T47D (cell line): ENCODE data around the gene LARP4B.
"Not testable (repeated sequence)": the region's sequence is repeated elsewhere in the genome, so short reads cannot be mapped to it uniquely, and the experiment has no call there.

Source experiments
- DNase-seq, 2 experiments: peaks; one replicate each; pipeline versions ENCODE4 v3.0.0 to v3.0.0-alpha.2; 2011 to 2012; ENCODE audit warnings: low read depth in 1 of 2, low spot score in 1 of 2
- JUND ChIP-seq: IDR thresholded peaks from 2 replicates; pipeline ENCODE4 v1.6.1; 2012; ENCODE audit warnings: low read depth
- in situ Hi-C: cut with HindIII; loops from 2 replicates; pipeline ENCODE4 v1.10.0; 2016; ENCODE audit warnings: low sequenced_read_pairs, low pct_unique_long_range_greater_than_20kb

The LARP4B gene

DNA sequence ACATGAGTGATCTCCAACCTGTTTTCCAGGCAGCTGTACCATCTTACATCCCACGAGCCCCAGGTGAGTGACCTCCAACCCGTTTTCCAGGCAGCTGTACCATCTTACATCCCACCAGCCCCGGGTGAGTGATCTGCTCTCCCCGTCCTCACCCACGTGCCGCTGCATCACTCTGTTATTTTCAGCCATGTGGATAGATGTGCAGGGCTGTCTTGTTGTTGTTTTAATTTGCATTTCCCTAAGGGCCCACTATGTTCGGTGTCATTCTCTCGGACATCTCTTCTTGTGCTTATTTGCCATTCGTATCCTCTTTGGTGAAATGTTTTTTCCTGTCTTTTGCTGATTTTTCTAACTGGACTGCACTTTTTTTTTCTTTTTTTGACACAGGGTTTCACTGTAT is 17.9 kb upstream of the LARP4B start:
- in situ Hi-C loops: no loop called here
- TF ChIP-seq JUND: no peak
- DNase-seq: no peak

DNA sequence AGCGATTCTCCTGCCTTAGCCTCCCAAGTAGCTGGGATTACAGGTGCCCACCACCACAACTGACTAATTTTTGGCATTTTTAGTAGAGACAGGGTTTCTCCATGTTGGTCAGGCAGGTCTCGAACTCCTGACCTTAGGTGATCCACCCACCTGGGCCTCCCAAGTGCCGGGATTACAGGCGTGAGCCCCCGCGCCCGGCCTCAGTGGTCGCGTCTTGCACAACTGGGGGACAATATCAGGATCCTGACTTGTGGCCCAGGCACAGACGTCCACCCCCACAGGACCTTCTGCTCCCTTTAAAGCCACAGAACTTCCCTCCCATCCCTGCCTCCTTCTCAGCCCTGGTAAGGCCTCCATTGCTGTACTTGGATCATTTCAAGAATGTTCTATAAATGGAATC is 16.8 kb upstream of the LARP4B start:
- in situ Hi-C loops: no loop called here
- no peak for TF ChIP-seq JUND
- DNase-seq: no peak

DNA sequence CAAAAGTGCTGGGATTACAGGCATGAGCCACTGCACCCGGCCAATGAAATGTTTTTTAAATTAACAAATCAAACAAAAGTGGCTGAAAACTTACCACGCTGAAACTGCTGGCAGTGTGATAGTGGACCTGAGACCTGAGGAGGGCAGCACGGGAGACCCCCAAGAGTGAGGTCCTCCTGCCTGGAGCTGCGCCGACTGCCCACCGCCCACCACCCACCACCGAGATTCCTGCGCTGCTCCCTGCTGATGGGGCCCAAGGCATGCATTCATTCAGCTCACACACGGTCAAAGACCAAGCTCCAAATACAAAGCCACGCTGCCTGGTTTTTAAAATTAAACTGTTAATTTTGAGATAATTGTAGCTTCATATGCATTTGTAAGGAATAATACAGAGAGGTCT is 16.4 kb upstream of the LARP4B start:
- in situ Hi-C loops: no loop called here
- TF ChIP-seq JUND: no peak
- DNase-seq: no peak

DNA sequence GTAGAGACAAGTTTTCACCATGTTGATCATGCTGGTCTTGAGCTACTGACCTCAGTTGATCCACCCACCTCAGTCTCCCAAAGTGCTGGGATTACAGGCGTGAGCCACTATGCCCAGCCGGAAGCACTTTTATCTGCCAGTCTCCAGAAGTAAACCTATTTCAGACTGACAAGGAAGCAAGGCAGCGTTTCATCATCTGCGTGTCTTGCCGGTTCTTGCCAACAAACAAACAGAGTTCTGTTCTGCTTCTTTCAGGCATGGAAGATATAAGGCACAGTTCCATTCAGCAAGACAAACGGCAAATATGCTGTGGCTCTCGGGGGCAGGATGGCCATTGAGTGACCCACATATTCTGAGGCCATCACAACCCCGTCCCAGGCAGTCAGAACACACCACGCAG is 15.5 kb upstream of the LARP4B start:
- in situ Hi-C loops: no loop called here
- TF ChIP-seq JUND: no peak
- peak; percentile 57 to 66 for DNase-seq

DNA sequence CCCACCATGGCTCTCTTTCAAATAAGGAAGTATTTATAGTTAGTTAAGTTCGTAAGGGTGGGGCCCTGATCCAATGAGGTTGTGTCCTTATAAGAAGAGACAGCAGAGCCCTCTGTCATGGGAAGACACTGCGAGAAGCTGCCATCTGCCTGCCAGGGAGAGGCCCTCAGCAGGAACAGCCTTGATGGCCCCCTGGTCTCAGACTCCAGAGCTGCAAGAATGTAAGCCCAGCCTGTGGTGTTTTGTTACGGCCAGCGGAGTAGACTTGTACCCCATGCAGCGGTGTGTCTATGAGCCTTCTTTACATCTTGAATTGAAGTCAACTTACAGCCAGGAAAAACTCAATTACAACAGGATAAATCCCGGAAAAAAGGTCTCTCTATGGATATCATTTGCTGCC is 14.3 kb upstream of the LARP4B start:
- TF ChIP-seq JUND: no peak
- DNase-seq: no peak
- in situ Hi-C loops: no loop called here

DNA sequence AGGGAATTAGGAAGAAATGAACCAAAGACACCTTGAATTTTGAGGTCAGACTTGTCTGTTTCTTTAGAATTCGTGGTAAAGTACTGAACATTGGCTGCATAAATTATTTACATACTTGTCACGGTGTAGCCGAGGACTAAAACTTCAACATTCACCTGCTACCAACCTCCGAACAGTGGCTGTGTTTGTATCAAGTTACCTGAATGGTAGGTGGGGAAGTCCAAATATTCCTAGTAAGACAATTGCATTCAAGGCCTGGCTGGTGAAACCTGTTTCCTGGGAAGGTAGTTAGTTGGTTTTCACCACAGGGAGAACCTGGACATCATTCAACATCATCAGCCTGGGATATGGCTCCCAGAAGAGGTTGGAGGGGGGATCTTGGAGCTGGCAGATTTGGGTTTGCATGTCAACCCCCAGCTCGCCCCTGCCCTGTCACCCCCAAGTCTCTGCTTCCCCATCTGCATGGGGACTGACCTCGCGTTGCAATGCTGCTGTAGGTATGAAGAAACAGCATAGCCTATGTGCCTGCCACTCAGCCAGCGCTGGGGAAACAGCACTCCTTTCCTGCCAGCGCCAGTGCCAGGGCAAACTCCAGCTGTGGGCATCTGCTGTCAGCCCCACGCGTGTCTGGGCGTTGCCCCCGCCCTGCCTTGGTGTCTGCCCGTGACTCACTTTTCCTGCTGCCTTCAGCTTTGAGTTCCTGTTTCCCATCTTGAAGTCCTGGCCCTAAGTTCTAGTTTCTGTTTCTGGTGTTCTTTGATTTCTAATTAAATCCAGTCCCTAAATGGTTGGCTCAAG is 12.7 kb upstream of the LARP4B start:
- in situ Hi-C loops: no loop called here
- DNase-seq: peak in 1 of 2 experiments; percentile 63
- no peak for TF ChIP-seq JUND

DNA sequence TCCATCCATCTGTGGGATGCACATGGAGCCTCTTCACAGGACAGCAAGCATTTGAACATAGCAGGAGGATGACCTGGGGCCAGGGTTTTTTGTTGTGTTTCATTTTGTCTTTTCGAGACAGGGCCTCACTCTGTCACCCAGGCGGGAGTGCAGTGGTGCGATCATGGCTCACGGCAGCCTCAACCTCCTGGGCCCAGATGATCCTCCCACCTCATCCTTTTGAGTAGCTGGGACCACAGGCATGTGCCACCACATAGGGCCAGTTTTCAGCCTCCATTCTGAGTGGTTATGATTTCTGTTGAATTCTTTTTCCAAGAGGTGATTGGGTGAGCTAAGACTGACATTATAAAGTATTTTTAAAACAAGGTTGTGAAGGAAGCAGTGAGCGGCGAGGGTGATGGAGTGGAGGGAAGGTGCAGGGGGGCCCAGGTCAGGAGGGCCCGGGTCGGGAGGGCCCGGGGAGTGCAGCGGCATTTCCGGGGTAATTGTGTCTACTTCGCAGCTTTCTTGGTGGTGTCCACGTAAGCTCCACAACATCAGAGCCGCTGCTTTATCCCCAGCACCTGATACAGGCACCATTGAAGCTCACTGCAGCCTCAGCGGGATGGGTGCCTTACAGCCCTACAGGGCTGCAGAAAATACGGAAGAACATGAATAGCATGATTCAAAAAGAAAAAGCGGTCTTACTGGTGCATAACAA is 12.0 kb upstream of the LARP4B start:
- in situ Hi-C loops: no loop called here
- no peak for TF ChIP-seq JUND
- DNase-seq: no peak

DNA sequence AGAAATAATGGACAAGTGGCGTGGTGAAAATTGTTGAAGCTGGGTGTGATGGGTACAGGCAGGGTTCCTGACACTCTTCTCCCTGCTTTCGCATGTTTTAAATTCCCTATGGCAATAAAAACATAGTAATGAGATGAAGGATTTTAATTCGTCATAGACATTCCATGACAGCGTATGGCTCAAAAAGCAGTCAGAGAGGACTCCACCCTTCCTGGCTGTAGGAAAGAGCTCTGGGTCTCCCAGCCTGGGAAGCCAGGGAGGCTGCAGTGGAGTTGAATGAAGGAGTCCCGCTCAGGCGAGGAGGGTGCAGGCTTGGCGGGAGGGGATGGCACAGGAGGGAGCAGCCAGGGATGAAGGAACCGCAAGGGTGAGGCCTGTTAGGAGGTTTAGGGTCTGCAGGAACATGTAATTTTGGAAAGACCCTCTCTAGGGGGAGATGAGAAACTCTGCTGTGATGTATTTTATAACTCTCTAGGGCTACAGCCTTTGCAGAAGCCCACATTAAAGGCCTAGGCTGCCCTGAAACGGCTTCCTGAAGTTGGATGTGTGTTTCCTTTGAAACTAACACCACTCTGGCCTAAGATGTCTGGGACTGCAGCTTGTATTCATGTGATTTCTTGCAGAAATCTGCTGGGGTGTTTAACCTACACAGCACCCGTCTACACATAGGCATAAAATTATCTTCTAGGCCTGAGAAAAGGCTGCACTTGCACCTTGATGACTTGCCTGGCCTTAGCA is 7.6 kb upstream of the LARP4B start:
- in situ Hi-C loops: no loop called here
- TF ChIP-seq JUND: no peak
- no peak for DNase-seq

DNA sequence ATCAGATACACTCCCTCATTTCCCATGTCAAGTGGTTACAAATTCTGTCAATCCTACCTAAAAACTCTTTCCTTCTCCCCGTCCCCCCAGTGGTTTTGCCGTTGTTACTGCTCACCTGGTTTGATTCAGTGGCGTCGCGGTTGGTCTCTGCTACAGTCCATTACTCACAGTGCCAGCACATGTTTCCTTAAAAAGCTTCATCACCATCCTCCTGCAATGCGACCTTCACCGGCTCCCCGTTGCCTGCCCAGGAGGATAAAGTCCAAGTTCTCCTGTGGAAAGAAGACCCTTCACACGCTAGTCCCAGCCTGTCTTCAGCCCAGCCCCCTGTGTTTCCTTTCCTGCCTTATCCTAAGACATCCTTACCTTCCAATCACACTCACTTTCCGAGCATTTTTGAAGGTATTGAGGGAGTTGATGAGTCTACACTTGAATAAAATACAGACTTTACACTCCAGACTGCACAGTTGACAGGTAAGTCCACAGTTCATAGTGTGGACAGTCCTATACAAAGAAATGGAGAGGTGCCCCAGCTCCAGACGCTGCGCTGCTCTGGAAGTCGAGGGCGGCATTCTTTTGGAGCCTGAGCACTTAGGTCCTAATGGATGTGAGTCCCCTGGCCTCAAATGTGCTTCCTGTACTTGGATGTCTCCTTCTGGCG is 3.4 kb upstream of the LARP4B start:
- no peak for TF ChIP-seq JUND
- in situ Hi-C loops: no loop called here
- DNase-seq: no peak

DNA sequence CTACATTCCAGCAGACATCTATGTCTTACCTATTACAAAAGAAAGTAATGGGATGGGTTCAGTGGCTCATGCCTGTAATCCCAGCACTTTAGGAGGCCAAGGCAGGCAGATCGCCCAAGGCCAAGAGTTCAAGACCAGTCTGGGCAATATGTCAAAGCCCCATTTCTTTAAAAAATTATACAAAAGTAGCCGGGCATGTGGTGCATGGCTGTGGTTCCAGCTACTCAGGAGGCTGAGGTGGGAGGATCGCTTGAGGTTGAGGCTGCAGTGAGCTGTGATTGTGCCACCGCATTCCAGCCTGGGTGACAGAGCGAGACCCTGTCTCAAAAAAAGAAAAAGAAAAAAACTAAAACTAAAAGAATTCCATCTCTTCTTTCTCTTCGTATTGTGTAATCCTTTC is 2.7 kb upstream of the LARP4B start:
- in situ Hi-C loops, DNase-seq: not testable (repeated sequence)

DNA sequence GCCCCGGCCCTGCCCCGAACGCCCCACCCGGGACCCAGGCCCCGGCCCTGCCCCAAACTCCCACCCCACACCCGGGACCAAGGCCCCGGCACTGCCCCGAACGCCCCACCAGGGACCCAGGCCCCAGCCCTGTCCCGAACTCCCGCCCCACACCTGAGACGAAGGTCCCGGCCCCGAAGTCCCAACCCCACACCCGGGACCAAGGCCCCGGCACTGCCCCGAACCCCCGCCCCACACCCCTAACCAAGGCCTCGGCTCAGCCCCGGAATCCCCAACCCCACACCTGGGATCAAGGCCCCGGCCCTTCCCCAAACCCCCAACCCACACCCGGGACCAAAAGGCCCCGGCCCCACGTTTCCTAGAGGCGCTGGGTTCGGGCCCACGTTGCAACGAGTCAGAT is 1.1 kb upstream of the LARP4B start:
- DNase-seq: no peak
- in situ Hi-C loops: no loop called here
- TF ChIP-seq JUND: no peak

DNA sequence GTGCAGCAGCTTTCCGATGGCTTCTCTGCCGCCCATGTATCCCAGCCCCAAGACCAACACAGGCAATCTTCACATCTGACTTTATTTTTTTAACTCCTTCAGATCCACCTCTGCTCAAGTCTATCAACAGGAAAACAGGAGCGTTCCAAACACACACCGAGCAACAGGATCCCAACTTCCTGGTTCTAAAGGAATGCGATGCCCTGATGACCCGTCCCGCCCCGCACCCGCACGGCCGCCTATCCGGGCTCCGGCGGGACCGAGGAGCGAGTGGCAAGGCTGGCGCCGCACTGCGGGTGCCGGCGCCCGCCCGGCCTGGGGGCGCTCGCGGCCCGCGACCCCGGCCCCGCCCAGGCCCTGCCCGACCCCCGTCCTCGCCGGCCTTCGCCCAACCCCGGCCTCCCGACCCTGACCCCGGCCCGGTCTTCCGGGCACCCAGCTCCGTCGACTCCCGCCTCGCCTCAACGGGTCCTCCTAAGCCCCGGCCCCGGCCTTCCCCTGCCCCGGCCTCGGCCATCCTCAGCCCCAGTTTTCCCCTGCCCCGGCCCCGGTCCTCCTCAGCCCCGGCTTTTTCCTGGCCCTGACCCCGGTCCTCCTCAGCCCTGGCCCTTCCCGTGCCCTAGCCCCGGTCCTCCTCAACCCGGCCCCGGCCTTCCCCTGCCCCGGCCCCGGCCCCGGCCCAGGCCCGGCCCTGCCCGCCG is 730 bp downstream of the LARP4B start:
- in situ Hi-C loops: no loop called here
- DNase-seq: peak; percentile 36 to 74
- no peak for TF ChIP-seq JUND
